Neuronal stem cell (in vitro differentiated cells): Measurements from ENCODE around the gene SPATA19.

Experiments used
- DNase-seq: peaks from one replicate; pipeline ENCODE4 v3.0.0-alpha.2; 2013; ENCODE audit warnings: low spot score
- H2AFZ ChIP-seq: one replicate; pipeline ENCODE4 v1.6.1; 2013; ENCODE audit warnings: mild to moderate bottlenecking, low read length, inconsistent platforms
- H2AK5ac ChIP-seq: 2 replicates; pipeline ENCODE4 v1.6.1; 2013; ENCODE audit warnings: low read depth, mild to moderate bottlenecking, inconsistent platforms, low read length, moderate library complexity, mixed read lengths
- H2BK120ac ChIP-seq: 2 replicates; pipeline ENCODE4 v1.6.1; 2013; ENCODE audit warnings: low read depth, mild to moderate bottlenecking, inconsistent platforms, low read length, moderate library complexity, mixed read lengths
- H2BK12ac ChIP-seq: one replicate; pipeline ENCODE4 v1.6.1; 2013; ENCODE audit warnings: low read length, inconsistent platforms
- H2BK15ac ChIP-seq: 2 replicates; pipeline ENCODE4 v1.6.1; 2013; ENCODE audit warnings: mild to moderate bottlenecking, low read length, inconsistent platforms, mixed read lengths
- H2BK5ac ChIP-seq: one replicate; pipeline ENCODE4 v1.6.1; 2013; ENCODE audit warnings: inconsistent platforms, mild to moderate bottlenecking, low read length, moderate library complexity
- H3K14ac ChIP-seq: one replicate; pipeline ENCODE4 v1.6.1; 2013; ENCODE audit warnings: low read length, inconsistent platforms
- H3K18ac ChIP-seq: 2 replicates; pipeline ENCODE4 v1.6.1; 2013; ENCODE audit warnings: low read length, inconsistent platforms
- H3K23ac ChIP-seq: 2 replicates; pipeline ENCODE4 v1.6.1; 2013; ENCODE audit warnings: low read depth, mild to moderate bottlenecking, mixed read lengths, low read length, inconsistent platforms; ENCODE audit not compliant: poor library complexity
- H3K27ac ChIP-seq: replicated peaks from 3 replicates; pipeline ENCODE4 v1.5.1; 2013; ENCODE audit warnings: low read length, inconsistent platforms
- H3K27me3 ChIP-seq, 3 experiments: 2 replicates each; pipeline ENCODE4 v1.6.1; 2013; ENCODE audit warnings: low read length in 3 of 3, mild to moderate bottlenecking in 2 of 3, inconsistent platforms in 1 of 3, low read depth in 1 of 3, mixed read lengths in 1 of 3, moderate library complexity in 1 of 3; ENCODE audit not compliant: control insufficient read depth in 3 of 3, insufficient read depth in 3 of 3
- H3K36me3 ChIP-seq, 2 donors: replicated peaks in 1 of 2; 2 replicates each; pipeline ENCODE4 v1.6.1; 2013; ENCODE audit warnings: low read length in 2 of 2; ENCODE audit not compliant: control insufficient read depth in 2 of 2, insufficient read depth in 2 of 2
- H3K4ac ChIP-seq: 2 replicates; pipeline ENCODE4 v1.6.1; 2013; ENCODE audit warnings: inconsistent platforms, mild to moderate bottlenecking, low read length, moderate library complexity
- H3K4me1 ChIP-seq, 2 donors: 1 replicate in 1 of 2; 2 replicates in 1 of 2; pipeline ENCODE4 v1.6.1; 2013; ENCODE audit warnings: low read length in 2 of 2, low read depth in 1 of 2; ENCODE audit not compliant: control insufficient read depth in 2 of 2, insufficient read depth in 1 of 2
- H3K4me2 ChIP-seq: one replicate; pipeline ENCODE4 v1.6.1; 2013; ENCODE audit warnings: mild to moderate bottlenecking, low read length, inconsistent platforms; ENCODE audit not compliant: insufficient read depth, poor library complexity, severe bottlenecking
- H3K4me3 ChIP-seq, 2 donors: 2 replicates each; pipeline ENCODE4 v1.5.1; 2013; ENCODE audit warnings: low read length in 2 of 2, mild to moderate bottlenecking in 2 of 2, inconsistent platforms in 1 of 2, moderate library complexity in 1 of 2
- H3K79me1 ChIP-seq: one replicate; pipeline ENCODE4 v1.6.1; 2013; ENCODE audit warnings: low read depth, mild to moderate bottlenecking, inconsistent platforms, low read length, moderate library complexity
- H3K9ac ChIP-seq: one replicate; pipeline ENCODE4 v1.6.1; 2013; ENCODE audit warnings: mild to moderate bottlenecking, low read depth, low read length, inconsistent platforms; ENCODE audit not compliant: poor library complexity
- H3K9me3 ChIP-seq, 2 donors: replicated peaks in 1 of 2; 2 replicates each; pipeline versions ENCODE3 to v1.6.1; 2013; ENCODE audit warnings: low read length in 2 of 2, mild to moderate bottlenecking in 2 of 2, inconsistent platforms in 1 of 2, low read depth in 1 of 2, mixed read lengths in 1 of 2, moderate library complexity in 1 of 2; ENCODE audit not compliant: control insufficient read depth in 2 of 2, insufficient read depth in 1 of 2
- H4K8ac ChIP-seq: one replicate; pipeline ENCODE4 v1.6.1; 2013; ENCODE audit warnings: low read depth, mild to moderate bottlenecking, inconsistent platforms, low read length, moderate library complexity
- H4K91ac ChIP-seq: one replicate; pipeline ENCODE4 v1.6.1; 2013; ENCODE audit warnings: low read length, low read depth, mild to moderate bottlenecking, inconsistent platforms; ENCODE audit not compliant: poor library complexity
- WGBS, 2 donors: extraction: QIAGEN DNeasy Blood & Tissue Kit; methylation state at CpG; one replicate each; pipeline ENCODE4 v1.1.7; 2013; ENCODE audit warnings: missing lambda C conversion rate in 2 of 2, mixed read lengths in 1 of 2; ENCODE audit not compliant: insufficient read length in 2 of 2, insufficient replicate concordance in 1 of 2; ENCODE audit errors: extremely low coverage in 2 of 2; 5-methylcytosine and 5-hydroxymethylcytosine counted together

SPATA19 gene

DNA sequence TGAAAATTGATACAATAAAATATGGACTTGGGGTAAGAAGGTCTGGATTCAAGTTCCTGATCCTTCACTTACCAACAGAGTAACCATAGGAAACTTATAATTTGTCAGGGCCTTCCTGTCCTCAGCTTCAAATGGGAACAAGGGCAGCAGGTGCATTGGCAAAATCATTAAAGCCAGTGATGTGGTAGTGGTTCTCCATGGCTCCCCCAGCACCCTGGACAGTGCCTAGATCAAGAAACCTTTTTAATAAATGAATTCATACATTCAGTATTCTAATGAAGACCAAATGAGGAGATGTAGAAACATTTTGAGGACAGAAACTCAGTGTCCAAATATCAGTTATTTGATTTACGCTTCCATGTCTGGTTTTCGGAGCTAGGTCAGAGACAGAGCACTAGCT, 51.1 kb downstream of the SPATA19 start:
- no peak overlapping the region for H3K18ac ChIP-seq
- H2AFZ ChIP-seq = no peak overlapping the region
- H2BK5ac ChIP-seq = no peak overlapping the region
- H2BK15ac ChIP-seq = no peak overlapping the region
- H2BK120ac ChIP-seq = no peak overlapping the region
- H3K14ac ChIP-seq = no peak overlapping the region
- no peak overlapping the region for H4K91ac ChIP-seq
- no peak overlapping the region for H3K4me2 ChIP-seq
- H4K8ac ChIP-seq = no peak overlapping the region
- H2AK5ac ChIP-seq = no peak overlapping the region
- no peak for DNase-seq
- no peaks in the 10 kb centered on the region for H3K79me1 ChIP-seq
- WGBS, 2 donors = no CpG with 5 or more reads among the region's 2 CpGs
- no peak overlapping the region for H3K4ac ChIP-seq
- H3K23ac ChIP-seq = no peak overlapping the region
- H3K9me3 ChIP-seq = peaks cover 3 to 6% of the 10 kb centered on the region in 2 donors
- no peak overlapping the region for H3K9ac ChIP-seq
- no peaks in the 10 kb centered on the region for H3K4me1 ChIP-seq
- peaks cover 0 to 2% (median 0%) of the 10 kb centered on the region in 3 experiments for H3K27me3 ChIP-seq
- H2BK12ac ChIP-seq = no peak overlapping the region
- H3K27ac ChIP-seq = no peak overlapping the region
- no peaks in the 10 kb centered on the region for H3K36me3 ChIP-seq
- no peak overlapping the region for H3K4me3 ChIP-seq

DNA sequence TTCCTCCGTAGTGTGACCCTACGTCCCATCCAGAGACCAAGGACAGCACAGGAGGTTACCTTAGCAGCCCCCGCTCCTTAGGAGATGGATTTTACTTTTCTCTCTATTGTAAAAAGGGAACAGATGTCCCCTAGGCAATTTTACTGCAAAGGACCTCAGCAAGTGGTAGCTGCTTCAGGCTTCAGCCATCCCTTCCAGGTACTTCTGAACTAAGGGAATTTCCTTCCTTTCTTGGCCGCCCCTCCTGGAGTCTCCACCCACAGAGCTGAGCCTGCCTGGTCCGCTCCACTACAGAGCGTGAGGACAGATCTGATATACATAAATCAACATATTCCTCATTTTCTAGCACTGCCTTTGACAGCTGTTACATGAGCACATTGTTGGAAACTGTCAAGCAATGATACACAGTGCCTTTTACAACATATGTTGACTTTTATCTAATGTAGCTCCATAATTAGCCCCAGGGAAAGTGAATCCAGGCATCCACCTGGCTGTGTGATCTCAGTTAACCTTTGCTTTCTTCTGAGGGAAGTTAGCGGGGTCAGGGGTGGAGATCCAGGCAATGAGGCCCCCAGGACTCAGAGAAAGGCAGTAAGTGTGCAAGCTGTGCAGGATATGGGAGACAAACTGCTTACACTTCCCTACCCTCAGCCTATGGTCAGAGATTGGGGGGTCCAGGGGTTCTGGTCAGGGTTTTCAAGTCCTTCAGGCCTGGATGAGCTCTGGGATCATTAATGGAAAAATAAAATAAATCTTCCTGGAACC, 51.9 kb downstream of the SPATA19 start:
- Histone ChIP-seq H2BK15ac (no peak overlapping the region), H3K27me3 (peaks cover 0 to 5% (median 0%) of the 10 kb centered on the region in 3 experiments), H3K4ac (no peak overlapping the region), H3K23ac (no peak overlapping the region), H3K9me3 (peaks cover 3 to 6% of the 10 kb centered on the region in 2 donors), H3K79me1 (no peaks in the 10 kb centered on the region), H3K4me1 (no peaks in the 10 kb centered on the region), H2BK5ac (no peak overlapping the region), H4K8ac (no peak overlapping the region), H3K4me3 (no peak overlapping the region), H3K9ac (no peak overlapping the region), H2AK5ac (no peak overlapping the region), H3K18ac (no peak overlapping the region), H2BK12ac (no peak overlapping the region), H4K91ac (no peak overlapping the region), H3K36me3 (no peaks in the 10 kb centered on the region), H2BK120ac (no peak overlapping the region), H3K27ac (no peak overlapping the region), H3K14ac (no peak overlapping the region), H3K4me2 (no peak overlapping the region), H2AFZ (no peak overlapping the region)
- no CpG with 5 or more reads among the region's 7 CpGs for WGBS, 2 donors
- no peak for DNase-seq

DNA sequence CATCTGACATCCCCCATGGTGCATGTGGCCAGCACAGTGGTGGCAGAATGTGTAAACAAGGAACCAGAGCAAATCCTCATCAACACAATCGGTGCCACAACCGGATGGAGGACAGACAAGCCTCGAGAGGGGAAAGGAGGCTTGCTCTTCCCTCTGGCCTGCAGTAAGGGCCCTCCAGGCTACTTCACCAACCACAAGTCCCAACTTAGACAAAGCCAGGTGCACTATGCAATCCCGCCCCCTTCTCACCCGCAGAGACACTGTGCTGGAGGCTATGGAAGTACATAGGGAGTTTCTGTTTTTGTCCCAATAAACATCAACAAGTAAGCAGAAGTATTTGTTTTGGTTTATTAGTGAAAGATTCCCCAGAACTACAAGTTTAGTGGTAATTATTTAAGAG, 54.3 kb downstream of the SPATA19 start:
- H2BK120ac ChIP-seq = no peak overlapping the region
- H2AK5ac ChIP-seq = no peak overlapping the region
- H2BK12ac ChIP-seq = no peak overlapping the region
- H3K36me3 ChIP-seq = no peaks in the 10 kb centered on the region
- no peak overlapping the region for H3K4me3 ChIP-seq
- H4K91ac ChIP-seq = no peak overlapping the region
- no peak overlapping the region for H3K14ac ChIP-seq
- no peak overlapping the region for H2BK5ac ChIP-seq
- H3K27me3 ChIP-seq = peaks cover 0 to 25% (median 8%) of the 10 kb centered on the region in 3 experiments
- no peak overlapping the region for H2AFZ ChIP-seq
- no peak overlapping the region for H4K8ac ChIP-seq
- H3K9me3 ChIP-seq = peaks cover 3 to 6% of the 10 kb centered on the region in 2 donors
- no peak overlapping the region for H3K4me2 ChIP-seq
- H3K27ac ChIP-seq = no peak overlapping the region
- no peak for DNase-seq
- no peaks in the 10 kb centered on the region for H3K4me1 ChIP-seq
- H3K79me1 ChIP-seq = no peaks in the 10 kb centered on the region
- H3K18ac ChIP-seq = no peak overlapping the region
- H3K4ac ChIP-seq = no peak overlapping the region
- WGBS, 2 donors = no CpG with 5 or more reads among the region's 5 CpGs
- H3K9ac ChIP-seq = no peak overlapping the region
- H2BK15ac ChIP-seq = no peak overlapping the region
- no peak overlapping the region for H3K23ac ChIP-seq
